Natural killer cell (primary cell): ENCODE data around the gene GNB1L. TPM values are rescaled to one million over a fixed set of nuclear protein-coding genes. Genes with fewer than 3 reads are reported as not detected.

Experiments
- ATAC-seq, 3 donors: fragments of 150-1000 bp in 2 of 3; fragments of 200-7000 bp in 1 of 3; cut with Tn5 transposase; 1 replicate in 1 of 3; 2 replicates in 2 of 3; pipeline ENCODE4 v1.10.0; 2021; ENCODE audit warnings: mild to moderate bottlenecking in 2 of 3, moderate library complexity in 2 of 3
- DNase-seq, 2 donors: peaks; one replicate each; pipeline versions ENCODE4 v3.0.0 to v3.0.0-alpha.2; 2013 to 2021; ENCODE audit warnings: mixed read lengths in 1 of 2
- H3K27ac ChIP-seq: one replicate; pipeline ENCODE4 v1.5.1; 2013; ENCODE audit warnings: mild to moderate bottlenecking, low read length
- H3K27me3 ChIP-seq: one replicate; pipeline ENCODE4 v1.6.1; 2013; ENCODE audit warnings: low read length; ENCODE audit not compliant: control insufficient read depth, insufficient read depth
- H3K36me3 ChIP-seq: one replicate; pipeline ENCODE4 v1.6.1; 2013; ENCODE audit warnings: low read length; ENCODE audit not compliant: control insufficient read depth, insufficient read depth
- H3K4me1 ChIP-seq: one replicate; pipeline ENCODE4 v1.6.1; 2013; ENCODE audit warnings: low read length; ENCODE audit not compliant: control insufficient read depth, insufficient read depth
- H3K4me3 ChIP-seq: one replicate; pipeline ENCODE4 v1.5.1; 2013; ENCODE audit warnings: low read length
- H3K9me3 ChIP-seq: one replicate; pipeline ENCODE4 v1.6.1; 2013; ENCODE audit warnings: low read length; ENCODE audit not compliant: control insufficient read depth, insufficient read depth
- H3K27ac Mint-ChIP-seq, 2 donors: one replicate each; pipeline ENCODE4 v1.8.0; 2022; ENCODE audit warnings: mild to moderate bottlenecking in 2 of 2, mixed read lengths in 2 of 2, moderate library complexity in 1 of 2
- H3K27me3 Mint-ChIP-seq, 2 donors: one replicate each; pipeline ENCODE4 v1.8.0; 2022; ENCODE audit warnings: low read depth in 2 of 2, mixed read lengths in 2 of 2
- H3K36me3 Mint-ChIP-seq: one replicate; pipeline ENCODE4 v1.8.0; 2022; ENCODE audit warnings: mixed read lengths
- H3K4me1 Mint-ChIP-seq, 2 donors: one replicate each; pipeline ENCODE4 v1.8.0; 2022; ENCODE audit warnings: mixed read lengths in 2 of 2
- H3K4me3 Mint-ChIP-seq: one replicate; pipeline ENCODE4 v1.8.0; 2022; ENCODE audit warnings: mild to moderate bottlenecking, moderate library complexity, mixed read lengths
- H3K9me3 Mint-ChIP-seq, 2 donors: one replicate each; pipeline ENCODE4 v1.8.0; 2022; ENCODE audit warnings: mixed read lengths in 2 of 2
- CTCF ChIP-seq: fragments of 200-600 bp; IDR thresholded peaks from one replicate; pipeline ENCODE4 v1.8.0; 2022; ENCODE audit warnings: antibody characterized with exemption
- WGBS: methylation state at CpG from one replicate; pipeline ENCODE4 v1.1.7; 2013; ENCODE audit warnings: missing lambda C conversion rate; ENCODE audit not compliant: insufficient coverage; 5-methylcytosine and 5-hydroxymethylcytosine counted together
- intact Hi-C: fragments of 100-400 bp; cut with micrococcal nuclease; formaldehyde crosslinking; loops from one replicate; pipeline ENCODE4 v1.14.2; 2022
- total RNA-seq, 4 donors: library from RNA; stranded (reverse); fragments of 120-200 nt in 1 of 4; gene quantifications; one replicate each; pipeline versions ENCODE4 v1.2.3 to v1.2.4, GENCODE V29; 2013 to 2022

GNB1L gene
- total RNA-seq, 3 donors from 2014 or later (not counting 1 experiment from before 2014, with no cell fraction given): 5.1 to 5.3 (median 5.3) TPM

- peaks cover 11% of the 10 kb centered on the region for H3K4me1 ChIP-seq
These were observed 47.3 kb downstream of the GNB1L start for GRCh38 chr22:19807161-19807913.

GRCh38 chr22:19806213-19807160 is 48.2 kb downstream of the GNB1L start:
- no peaks in the 10 kb centered on the region for H3K27me3 Mint-ChIP-seq
- peaks cover 0 to 13% of the 10 kb centered on the region in 2 donors for H3K4me1 Mint-ChIP-seq
- H3K4me1 ChIP-seq: peaks cover 11% of the 10 kb centered on the region
- no peaks in the 10 kb centered on the region for H3K9me3 ChIP-seq
- H3K27ac ChIP-seq: no peak overlapping the region
- ATAC-seq: no peak
- no peaks in the 10 kb centered on the region for H3K27me3 ChIP-seq
- H3K9me3 Mint-ChIP-seq: no peaks in the 10 kb centered on the region
- no peak for TF ChIP-seq CTCF
- intact Hi-C loops: no loop called here
- H3K4me3 ChIP-seq: no peak overlapping the region
- no peak overlapping the region for H3K27ac Mint-ChIP-seq
- no peak for DNase-seq
- H3K36me3 Mint-ChIP-seq: no peaks in the 10 kb centered on the region
- WGBS: 90% methylated on average over 38 of the region's 38 CpGs
- H3K36me3 ChIP-seq: no peaks in the 10 kb centered on the region
- H3K4me3 Mint-ChIP-seq: no peak overlapping the region

More at GRCh38 chr22:19807161-19807913, 47.3 kb downstream of the GNB1L start:
- H3K9me3 ChIP-seq: no peaks in the 10 kb centered on the region
- intact Hi-C loops: no loop called here
- no peak overlapping the region for H3K4me3 Mint-ChIP-seq
- H3K36me3 Mint-ChIP-seq: no peaks in the 10 kb centered on the region
- DNase-seq (no peak), ATAC-seq (no peak)
- WGBS: 96% methylated on average over 15 of the region's 15 CpGs
- no peaks in the 10 kb centered on the region for H3K27me3 Mint-ChIP-seq
- no peak for TF ChIP-seq CTCF
- H3K27ac Mint-ChIP-seq: no peak overlapping the region
- H3K4me1 Mint-ChIP-seq: peaks cover 0 to 13% of the 10 kb centered on the region in 2 donors
- H3K27ac ChIP-seq: no peak overlapping the region
- H3K27me3 ChIP-seq: no peaks in the 10 kb centered on the region
- no peaks in the 10 kb centered on the region for H3K36me3 ChIP-seq
- no peaks in the 10 kb centered on the region for H3K9me3 Mint-ChIP-seq
- H3K4me3 ChIP-seq: no peak overlapping the region

- no peaks in the 10 kb centered on the region for H3K36me3 ChIP-seq
- TF ChIP-seq CTCF: no peak
- H3K4me1 ChIP-seq: peaks cover 10% of the 10 kb centered on the region
- 96% methylated on average over 8 of the region's 8 CpGs for WGBS
- no peaks in the 10 kb centered on the region for H3K27me3 ChIP-seq
- Mint-ChIP-seq H3K36me3 (no peaks in the 10 kb centered on the region), H3K4me1 (peaks cover 0 to 6% of the 10 kb centered on the region in 2 donors), H3K27ac (no peak overlapping the region), H3K4me3 (no peak overlapping the region), H3K27me3 (no peaks in the 10 kb centered on the region), H3K9me3 (no peaks in the 10 kb centered on the region)
- no peak for DNase-seq
- H3K9me3 ChIP-seq: no peaks in the 10 kb centered on the region
- no peak overlapping the region for H3K4me3 ChIP-seq
- no peak for ATAC-seq
- intact Hi-C loops: no loop called here
- no peak overlapping the region for H3K27ac ChIP-seq
These were observed 48.9 kb downstream of the GNB1L start for GRCh38 chr22:19805821-19806212.
